NCI-H748 treated with DMSO at 0.1 percent for 48 hours (cell line): ENCODE data around the gene UBE2D1.

Source experiments
- DNase-seq: peaks from one replicate; lab custom pipeline; 2025; lab: John Stamatoyannopoulos, UW

Gene UBE2D1

DNA sequence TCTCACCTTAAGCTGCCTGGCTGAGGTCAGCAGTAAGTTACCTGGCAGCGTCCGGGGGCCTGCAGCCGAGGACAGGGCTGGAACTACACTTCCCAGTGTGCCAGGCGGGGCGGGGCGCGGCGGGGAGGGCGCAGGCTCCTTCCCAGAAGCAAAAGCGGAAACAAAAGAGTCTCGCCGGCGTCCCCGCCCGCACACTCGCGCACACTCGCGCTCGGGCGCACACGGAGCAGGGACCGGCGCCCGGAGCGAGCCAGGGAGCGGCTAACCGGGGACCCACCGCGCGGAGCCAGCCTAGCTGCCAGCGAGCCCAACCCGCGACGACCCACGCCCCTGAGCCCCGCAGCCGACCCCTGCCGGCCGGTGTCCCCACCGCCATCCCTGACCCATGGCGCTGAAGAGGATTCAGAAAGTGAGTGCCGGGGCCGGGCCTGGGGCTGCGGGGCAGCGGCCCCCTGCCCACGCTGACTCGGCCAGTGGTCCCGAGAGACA is at the start of gene UBE2D1:
Gene UBE2D1, plus strand, starts transcription at position 190 of the 489 bp plus-strand sequence. Its CDS starts 196 bp downstream, at position 386.
- peak; percentile 22 for DNase-seq

DNA sequence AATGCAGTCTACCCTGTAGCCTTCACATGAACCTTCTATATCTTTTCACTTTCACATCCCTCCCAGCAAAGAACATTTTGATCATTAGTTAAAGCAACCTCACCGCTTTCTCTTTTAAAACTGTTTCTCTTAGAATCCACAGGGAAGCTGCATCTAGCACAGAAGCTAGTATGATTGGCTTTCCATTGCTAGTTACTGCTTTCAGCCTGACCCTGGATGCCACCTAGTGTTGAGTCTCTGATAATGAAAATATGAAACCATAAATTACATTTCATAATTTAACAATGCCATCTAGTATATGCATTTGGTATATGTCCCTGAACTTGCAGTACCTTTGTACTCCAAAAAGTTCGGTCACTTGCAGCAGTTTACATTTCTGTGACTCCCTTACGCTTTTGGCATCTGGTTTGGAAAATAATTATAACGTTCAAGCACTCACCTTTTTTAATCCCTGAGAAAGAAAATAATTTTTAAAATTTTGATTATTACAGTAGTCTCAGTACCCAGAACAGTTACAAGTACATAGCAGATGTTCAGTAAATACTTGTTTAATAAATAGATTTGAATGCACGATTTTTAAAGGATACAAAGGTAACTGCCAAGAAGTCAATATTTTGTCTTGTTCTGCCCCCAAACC is 43.1 kb upstream of the UBE2D1 start:
- DNase-seq: no peak

DNA sequence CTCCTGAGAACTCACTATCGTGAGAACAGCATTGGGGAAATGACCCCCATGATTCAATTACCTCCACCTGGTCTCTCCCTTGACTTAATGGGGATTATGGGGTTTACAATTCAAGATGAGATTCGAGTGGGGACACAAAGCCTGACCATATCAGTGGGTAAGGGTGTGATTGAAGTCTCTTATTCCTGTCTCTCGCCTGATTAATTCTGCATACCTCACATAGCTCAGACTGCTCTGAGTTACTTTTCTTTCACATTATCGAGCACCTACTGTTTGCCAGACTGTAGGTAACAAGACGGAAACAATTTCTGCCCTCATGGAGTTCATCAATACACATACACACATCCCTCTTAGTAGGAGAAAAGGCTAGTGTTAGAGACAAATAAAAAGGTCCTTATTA is 40.8 kb upstream of the UBE2D1 start:
- DNase-seq: no peak

DNA sequence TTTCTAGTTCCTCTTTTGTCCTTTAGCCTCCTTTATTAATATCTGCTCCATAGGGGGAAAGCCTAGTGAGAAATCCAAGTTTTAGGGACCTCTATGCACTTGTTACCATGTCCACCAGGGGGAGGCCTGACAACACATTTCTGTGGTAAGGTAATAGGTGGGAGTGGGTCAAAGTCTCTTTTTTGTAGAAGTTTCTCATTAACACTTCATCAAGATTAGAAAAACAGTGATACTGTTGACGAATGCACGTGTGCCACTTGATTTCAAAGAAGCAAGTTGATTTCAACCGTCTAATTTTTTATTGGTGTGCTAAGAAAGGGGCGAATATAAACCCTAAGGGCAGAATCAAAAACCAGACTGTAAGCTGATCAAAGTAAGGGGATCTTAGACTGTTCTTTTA is 35.2 kb upstream of the UBE2D1 start:
- DNase-seq: peak; percentile 28

DNA sequence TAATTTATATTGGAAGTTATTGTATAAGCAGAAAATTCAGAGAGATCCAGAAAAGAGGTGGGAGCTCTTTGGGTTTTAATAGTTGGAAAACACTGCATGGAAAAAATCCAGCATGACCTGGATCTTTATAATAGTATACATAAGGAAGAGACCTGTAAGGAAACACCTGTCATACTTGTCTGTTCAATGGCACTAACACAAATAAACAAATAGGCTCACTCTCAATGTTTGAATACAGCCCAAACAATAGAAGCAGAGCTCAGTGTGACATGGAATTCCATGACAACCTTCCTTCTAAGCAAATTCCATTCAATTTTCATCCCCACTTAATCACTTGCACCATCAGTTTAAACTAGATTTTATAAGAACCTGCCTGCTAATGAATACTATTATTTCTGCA is 34.1 kb upstream of the UBE2D1 start:
- peak; percentile 37 for DNase-seq

DNA sequence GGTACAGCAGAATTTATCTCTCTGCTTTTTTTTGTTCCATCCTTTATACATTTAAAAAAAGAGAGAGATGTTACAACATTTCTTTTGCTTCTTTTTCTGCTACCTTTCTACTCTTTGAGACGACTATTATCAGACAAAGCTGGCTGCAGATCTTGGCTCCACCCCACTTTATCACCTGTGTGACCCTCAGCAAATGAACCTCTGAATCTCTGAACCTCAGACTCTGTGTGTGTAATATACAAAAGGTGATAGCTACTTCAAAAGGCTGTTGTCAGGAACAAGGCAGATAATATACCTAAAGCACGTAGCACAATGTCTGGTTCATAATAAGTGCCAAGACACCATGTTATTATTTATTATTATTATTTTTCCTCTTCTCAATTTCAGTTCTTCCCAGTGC is 32.6 kb upstream of the UBE2D1 start:
- no peak for DNase-seq

DNA sequence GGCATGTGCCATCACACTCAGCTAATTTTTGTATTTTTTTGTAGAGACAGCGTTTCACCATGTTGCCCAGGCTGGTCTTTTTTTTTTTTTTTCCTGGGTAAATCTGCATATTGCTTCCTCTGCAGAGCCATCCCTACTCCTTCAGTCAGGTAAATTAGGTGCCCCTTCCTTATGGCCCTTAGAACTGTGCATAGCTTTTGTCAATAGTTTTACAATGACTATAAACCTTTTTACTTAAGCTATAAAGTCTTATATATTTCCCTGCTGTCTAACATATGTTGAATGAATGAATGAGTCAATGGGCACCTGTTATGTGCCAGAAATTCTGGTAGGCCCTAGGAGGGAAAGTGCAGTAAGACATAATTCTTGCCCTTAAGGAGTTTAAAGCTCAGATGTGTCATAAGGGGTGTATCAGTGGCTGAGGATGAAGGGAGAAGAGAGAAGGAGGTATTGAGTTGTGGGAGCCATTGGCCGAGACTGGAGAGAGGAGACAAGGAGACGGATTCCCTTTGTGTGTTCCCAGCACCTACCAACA is 30.6 kb upstream of the UBE2D1 start:
- DNase-seq: no peak

DNA sequence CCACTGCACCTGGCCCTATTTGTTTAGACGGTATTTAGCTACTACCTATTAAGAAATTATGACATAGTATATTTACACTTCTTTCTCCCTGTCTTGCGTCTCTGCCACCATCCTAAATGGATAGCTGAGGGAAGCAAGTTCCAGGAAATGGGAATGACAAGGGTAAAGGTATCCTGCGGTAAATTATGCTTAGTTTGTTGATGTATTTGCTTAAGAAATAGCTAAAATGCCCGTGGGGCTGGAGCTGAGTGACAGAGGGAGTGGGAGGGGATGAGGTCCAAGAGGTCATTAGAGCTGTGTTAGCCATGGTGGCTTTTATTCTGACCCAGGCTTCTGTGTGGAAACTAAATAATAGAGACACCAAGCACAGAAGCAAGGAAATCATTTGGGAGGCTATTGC is 29.0 kb upstream of the UBE2D1 start:
- no peak for DNase-seq

DNA sequence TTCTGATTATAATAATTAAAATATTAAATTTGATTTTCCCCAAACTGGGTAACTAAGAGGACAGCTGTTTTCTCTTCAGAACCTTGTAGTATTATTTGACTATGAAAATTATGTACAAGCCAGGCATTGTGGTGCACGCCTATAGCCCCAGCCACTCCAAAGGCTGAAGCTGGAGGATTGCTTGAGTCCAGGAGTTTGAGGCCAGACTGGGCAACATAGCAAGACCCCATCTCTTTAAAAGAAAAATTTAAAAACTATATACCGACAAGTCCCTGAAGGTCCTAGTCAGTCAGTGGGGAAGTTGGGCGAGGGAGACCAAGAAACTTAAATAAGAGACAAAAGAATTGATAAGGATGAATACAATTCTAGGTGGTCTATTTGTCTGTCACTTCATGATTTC is 27.1 kb upstream of the UBE2D1 start:
- no peak for DNase-seq

DNA sequence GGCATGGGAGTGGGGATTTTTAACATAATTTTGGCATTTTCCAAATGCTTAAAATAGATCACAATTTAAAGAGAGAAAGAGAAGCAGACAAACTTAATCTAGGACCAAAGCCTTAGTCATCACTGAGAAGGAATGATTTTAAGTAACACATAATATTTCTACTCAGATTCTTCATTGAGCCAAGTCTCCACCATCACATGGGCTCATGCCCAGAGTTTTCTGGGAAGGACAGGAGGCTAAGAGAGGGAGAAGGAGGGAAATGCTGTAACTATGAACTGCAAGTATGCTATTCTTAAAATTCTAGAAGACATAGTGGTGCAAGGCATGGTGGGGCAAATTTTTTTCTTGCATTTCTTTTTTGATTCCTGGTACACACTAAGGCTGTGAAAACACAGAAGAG is 23.8 kb upstream of the UBE2D1 start:
- DNase-seq: no peak

DNA sequence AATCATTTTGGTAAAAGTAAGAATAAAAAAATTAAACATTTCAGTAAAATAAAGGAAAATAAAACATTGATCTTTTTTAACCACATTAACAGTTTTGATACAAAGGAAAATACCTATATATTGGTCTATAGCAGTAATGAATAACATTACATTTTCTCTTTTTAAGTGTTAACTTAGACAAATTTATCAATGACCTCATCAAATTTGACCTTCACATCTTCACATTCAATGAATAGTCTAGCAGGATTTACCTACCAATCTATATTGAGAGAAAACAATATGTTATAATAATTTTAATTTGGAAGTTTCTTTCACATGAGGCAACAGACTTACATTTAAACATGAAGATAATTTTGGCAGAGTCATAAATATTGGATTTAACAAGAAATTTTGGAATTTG is 17.9 kb upstream of the UBE2D1 start:
- no peak for DNase-seq

DNA sequence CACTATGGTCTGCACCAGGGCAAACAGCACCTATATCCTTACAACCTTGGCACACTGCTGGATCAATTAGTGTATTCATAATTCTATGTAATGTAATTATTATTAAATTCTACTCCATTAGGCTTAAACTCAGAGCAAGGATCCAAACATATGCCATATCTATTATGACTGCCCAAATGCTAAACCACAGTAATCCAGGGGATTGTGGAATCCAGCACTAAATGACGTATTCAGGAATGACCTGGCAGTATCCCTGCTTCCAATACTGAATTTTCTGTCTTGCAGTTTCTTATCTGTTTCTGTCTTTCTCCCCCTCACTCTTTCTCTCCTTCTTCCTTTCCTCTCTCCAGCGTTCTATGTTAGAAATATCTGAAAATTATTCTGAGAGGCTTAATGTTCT is 16.5 kb upstream of the UBE2D1 start:
- DNase-seq: no peak

DNA sequence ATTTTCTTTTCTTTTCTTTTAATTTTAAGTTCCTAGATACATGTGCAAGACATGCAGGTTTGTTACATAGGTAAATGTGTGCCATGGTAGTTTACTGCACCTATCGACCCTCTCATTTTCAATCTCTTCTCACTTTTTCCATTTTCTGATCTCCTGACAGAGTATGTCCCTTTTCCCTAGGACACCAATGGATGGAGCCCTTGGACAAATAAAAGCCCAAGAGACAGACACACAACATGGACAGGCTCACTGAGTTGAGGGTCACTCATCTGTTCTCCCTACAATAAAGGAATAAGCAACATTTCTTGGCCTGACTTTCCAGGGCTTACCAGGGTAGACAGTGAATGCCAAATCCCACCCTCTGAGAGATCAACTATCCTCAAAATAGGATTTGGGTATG is 15.2 kb upstream of the UBE2D1 start:
- no peak for DNase-seq

DNA sequence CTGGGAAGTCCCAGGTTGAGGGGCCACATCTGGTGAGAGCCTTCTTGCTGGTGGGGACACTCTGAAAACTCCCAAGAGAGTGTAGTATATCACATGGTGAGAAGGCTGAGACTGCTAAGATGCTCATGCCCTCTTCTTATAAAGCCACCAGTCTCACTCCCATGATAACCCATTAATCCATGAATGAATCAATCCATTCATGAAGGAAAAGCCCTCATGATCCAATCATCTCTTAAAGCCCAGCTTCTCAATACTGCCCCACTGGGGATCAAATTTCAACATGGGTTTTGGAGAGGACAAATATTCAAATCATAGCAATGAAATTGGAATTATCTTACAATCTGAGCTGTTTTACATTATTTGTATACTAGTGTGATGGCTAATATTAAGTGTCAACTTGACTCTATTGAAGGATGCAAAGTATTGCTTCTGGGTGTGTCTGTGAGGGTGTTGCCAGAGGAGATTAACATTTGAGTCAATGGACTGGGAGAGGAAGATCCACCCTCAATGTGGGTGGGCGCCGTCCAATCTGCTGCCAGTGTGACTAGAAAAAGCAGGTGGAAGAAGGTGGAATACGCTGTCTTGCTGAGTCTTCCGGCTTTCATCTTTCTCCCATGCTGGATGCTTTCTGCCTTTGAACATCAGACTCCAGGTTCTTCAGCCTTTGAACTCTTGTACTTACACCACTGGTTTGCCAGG is 14.3 kb upstream of the UBE2D1 start:
- no peak for DNase-seq

DNA sequence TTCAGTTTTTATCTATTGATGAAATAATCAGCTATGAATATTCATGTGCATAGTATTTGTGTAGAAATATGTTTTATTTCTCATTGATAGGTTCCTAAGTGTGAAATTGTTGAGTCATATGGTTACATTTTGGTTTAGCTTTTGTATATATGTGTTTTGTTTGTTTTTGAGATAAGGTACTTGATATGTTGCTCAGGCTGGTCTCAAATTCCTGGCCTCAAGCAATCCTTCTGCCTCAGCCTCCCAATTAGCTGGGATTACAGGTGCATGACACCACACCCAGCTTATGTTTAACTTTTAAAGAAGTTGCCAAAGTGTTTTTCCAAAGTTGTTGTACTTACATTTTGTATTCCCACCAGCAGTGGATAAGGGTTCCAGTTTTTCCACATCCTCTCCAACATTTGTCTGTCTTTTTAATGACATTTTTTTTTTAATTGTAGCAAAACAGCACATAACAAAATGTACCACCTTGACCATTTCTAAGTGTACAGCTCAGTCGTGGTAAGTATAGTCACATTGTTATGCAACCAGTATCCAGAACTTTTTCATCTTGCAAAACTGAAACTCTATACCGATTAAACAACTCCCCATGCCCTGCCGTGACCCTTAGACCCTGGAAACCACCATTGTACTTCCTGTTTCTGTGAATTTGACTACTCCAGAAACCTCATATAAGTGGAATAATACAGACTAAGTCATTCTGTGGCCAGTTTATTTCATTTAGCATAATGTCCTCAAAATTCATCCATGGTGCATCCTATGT is 12.6 kb upstream of the UBE2D1 start:
- DNase-seq: no peak

DNA sequence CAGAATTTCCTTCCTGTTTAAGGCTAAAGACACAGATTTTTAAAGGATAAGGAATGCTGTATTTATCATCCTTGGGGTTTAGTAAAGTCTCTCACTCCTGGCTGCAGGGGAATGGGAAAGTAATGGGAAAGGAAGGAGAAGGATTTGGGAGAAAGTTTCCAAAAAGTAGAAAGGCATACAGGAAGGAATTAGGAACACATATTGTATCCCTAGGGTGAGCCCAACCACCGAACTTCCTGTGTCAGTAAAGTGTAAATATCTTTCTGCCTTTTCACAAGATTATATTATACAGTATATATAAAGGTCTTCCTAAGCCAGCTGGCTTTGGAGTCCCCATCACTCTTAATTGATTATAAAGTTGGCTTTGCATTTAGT is 12.0 kb upstream of the UBE2D1 start:
- DNase-seq: no peak

DNA sequence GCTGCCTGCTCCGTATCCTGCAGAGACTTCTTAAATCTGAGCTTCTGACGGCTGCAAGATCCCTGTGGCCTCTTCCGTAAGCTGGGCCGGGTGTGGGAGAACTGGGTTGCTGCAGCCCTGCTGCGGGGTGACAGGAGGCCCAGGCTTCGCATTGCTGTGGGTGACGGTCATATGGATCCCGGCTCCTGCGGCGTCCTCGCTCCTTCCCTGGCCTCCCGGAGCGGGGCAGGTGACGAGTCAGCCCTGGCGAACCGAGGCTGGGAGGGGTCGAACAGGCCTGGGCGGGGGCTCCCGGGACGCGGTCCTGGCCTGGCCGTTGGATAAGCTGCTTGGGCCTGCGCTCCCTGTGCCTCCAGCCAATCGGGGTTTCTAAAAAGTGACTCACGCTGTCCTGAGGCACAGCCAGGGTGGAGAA is 7.8 kb upstream of the UBE2D1 start:
- no peak for DNase-seq

DNA sequence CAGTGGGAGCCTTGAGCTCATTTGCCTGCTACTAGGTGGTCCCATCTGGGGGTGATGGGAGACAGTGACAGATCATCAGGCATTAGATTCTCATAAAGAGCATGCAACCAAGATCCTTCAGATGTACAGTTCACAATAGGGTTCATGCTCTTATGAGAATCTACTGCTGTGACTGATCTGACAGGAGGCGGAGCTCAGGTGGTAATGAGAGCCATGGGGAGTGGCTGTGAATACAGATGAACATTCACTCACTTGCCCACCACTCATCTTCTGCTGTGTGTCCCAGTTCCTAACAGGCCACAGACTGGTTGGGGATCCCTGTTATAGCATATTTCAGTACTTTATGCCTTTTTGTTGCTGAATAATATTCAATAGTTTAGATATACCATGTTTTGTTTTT is 6.6 kb upstream of the UBE2D1 start:
- DNase-seq: no peak

DNA sequence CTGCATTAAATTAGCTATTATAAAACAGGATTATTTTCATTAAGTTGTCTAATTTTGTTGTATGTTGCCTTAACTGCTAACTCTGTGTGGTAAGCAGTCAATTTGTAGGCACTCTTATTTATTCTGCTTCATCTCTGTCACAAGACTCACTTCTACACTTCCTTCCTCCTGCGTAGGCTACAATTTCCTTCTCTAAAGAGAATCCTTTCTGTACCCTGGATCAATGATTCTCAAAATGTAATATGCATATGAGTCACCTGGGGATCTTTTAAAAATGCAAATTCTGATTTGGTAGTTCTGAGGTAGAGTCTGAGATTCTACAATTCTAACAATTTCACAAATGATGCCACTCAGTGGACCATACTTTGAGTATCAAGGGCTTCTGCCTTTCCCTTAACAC is 4.4 kb upstream of the UBE2D1 start:
- no peak for DNase-seq

DNA sequence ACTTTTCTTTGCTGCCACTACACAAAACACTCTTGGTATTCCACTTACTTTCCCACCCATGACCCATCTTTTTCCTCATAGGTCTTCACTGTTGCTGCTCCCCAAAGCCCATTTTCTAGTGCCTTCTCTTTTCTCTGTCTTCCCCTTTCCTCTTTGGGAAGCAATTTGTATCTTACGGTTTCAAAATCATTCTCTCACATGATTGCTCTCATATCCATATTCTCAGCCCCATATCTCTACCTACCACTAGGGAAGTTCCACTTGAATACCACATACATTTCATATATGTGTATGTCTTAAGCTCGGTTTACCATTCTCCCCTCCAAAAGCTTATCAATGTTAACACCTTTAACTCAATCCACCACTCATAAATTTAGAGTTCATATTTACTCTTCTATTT is 3.2 kb upstream of the UBE2D1 start:
- DNase-seq: no peak

DNA sequence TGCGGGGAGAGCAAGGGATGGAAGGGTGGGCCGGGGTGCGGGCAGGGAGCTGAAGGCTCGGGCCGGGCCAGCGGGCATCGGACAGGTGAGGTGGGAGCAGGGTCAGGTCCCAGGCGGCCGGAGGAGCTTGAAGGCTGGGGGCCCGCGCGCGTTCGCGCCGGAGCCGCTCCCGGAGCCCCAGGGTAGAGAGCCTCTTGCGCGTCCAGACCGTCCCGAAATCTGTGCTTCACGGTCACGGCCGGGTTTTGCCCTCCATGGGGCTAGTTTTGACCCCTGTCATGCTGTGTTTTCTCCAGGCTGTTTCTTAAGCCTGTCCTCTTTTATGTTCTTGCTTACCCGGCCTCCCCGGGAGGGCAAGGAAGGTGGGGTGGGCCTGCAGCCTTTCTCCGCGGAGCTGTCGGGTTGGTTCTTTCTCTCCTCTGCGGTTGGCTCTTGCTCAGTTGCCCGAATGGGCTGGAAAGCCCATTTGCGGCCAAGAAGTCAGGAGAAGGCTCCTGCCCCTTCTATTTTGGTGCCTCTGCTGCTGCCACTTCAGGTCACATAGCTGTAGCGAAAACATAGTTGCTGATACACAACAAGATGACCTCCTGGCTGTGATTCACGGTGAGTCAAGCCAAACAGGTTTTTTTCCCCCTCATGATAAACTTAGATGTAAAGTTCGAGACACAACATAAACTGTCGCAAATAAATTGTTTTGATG is 650 bp downstream of the UBE2D1 start:
- DNase-seq: no peak

DNA sequence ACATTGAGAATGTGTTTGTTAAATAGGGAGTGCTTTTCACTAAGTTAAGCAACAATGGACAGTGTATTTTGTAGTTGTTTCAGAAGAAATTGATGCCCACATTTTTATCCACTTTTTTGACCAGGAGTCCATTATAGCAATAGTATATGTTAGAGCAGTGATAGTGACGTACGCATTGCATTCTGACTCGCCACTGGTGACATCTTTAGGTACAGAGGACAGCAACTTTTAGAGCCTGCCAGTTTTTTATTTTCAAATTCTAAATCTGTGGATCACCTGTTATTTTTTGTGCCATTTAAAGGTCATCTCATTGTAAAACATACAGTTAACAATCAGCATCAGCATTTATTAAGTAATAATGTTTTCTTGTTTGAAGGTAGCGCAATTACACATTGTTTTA is 1.4 kb downstream of the UBE2D1 start:
- DNase-seq: no peak
